Hepatocyte (in vitro differentiated cells): ENCODE results near the gene ANKS4B.

Experiments
- CTCF ChIP-seq: fragments of 200-600 bp; sonication (generic); IDR thresholded peaks from 2 replicates; pipeline ENCODE4 v1.5.1; 2016; ENCODE audit warnings: antibody characterized with exemption, mild to moderate bottlenecking; ENCODE audit not compliant: poor library complexity
- EZH2 ChIP-seq: fragments of 200-600 bp; sonication (generic); IDR thresholded peaks from 2 replicates; pipeline ENCODE4 v1.6.1; 2016; ENCODE audit warnings: antibody characterized with exemption, mild to moderate bottlenecking, borderline replicate concordance
- EZH2phosphoT487 ChIP-seq: fragments of 200-600 bp; sonication (generic); IDR thresholded peaks from one replicate; pipeline ENCODE4 v1.6.1; 2018; ENCODE audit warnings: antibody characterized with exemption, mild to moderate bottlenecking, low read depth, moderate library complexity; ENCODE audit not compliant: unreplicated experiment, severe bottlenecking

GRCh38 chr16:21272253-21272652 lies 38.8 kb downstream of the ANKS4B start:
- TF ChIP-seq CTCF = no peak
- TF ChIP-seq EZH2 = no peak
- TF ChIP-seq EZH2phosphoT487 = no peak
